ENCODE measurements around the gene TCHP. TPM values are rescaled to one million over a fixed set of nuclear protein-coding genes. Genes with fewer than 3 reads are reported as not detected.

The TCHP gene
- total RNA-seq, 1 donor from 2014 or later: 10.4 TPM

DNA sequence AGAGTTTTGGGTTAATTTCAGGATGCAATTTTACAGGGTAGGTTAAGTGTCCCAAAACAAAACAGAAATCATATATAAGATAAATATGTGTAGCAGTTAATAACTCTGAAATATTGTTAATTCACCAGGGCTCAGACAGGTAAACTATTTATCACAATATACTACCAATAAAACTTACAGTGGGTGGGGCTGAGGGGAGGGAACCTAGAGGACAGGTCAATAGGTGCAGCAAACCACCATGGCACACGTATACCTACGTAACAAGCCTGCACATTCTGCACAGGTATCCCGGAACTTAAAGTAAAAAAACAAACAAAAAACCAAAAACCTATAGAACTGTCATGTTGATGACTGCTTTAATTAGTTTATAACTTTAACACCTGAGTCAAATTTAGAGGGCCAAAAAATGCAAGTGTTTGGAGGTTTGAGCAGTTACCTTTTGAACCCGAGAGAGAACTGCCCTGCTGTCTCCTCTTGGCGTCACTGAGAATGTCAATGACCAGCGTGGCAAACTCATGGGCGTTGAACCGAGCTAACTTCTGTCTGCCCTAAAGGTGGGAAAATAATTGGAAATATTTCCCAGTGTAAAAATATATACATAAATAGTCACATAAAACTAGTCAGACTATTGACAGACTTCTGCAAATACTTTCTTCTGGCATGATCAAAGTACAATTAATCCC lies 59.5 kb downstream of the TCHP start:
- intact Hi-C loops (cut with micrococcal nuclease): no loop called here
- no peak for DNase-seq
- Histone ChIP-seq H3K4me1 (peaks cover 39% of the 10 kb centered on the region), H3K27ac (replicated peaks) (peak overlapping the region; percentile 30), H3K9me3 (replicated peaks) (no peaks in the 10 kb centered on the region), H3K27me3 (ENCODE audit: low read depth) (no peaks in the 10 kb centered on the region), H3K36me3 (peaks cover 95% of the 10 kb centered on the region), H3K4me3 (no peak overlapping the region)
- TF ChIP-seq, protein P1, sequence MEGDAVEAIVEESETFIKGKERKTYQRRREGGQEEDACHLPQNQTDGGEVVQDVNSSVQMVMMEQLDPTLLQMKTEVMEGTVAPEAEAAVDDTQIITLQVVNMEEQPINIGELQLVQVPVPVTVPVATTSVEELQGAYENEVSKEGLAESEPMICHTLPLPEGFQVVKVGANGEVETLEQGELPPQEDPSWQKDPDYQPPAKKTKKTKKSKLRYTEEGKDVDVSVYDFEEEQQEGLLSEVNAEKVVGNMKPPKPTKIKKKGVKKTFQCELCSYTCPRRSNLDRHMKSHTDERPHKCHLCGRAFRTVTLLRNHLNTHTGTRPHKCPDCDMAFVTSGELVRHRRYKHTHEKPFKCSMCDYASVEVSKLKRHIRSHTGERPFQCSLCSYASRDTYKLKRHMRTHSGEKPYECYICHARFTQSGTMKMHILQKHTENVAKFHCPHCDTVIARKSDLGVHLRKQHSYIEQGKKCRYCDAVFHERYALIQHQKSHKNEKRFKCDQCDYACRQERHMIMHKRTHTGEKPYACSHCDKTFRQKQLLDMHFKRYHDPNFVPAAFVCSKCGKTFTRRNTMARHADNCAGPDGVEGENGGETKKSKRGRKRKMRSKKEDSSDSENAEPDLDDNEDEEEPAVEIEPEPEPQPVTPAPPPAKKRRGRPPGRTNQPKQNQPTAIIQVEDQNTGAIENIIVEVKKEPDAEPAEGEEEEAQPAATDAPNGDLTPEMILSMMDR (IDR thresholded peaks at IDR 0.05; ENCODE audit: borderline replicate concordance): no peak

DNA sequence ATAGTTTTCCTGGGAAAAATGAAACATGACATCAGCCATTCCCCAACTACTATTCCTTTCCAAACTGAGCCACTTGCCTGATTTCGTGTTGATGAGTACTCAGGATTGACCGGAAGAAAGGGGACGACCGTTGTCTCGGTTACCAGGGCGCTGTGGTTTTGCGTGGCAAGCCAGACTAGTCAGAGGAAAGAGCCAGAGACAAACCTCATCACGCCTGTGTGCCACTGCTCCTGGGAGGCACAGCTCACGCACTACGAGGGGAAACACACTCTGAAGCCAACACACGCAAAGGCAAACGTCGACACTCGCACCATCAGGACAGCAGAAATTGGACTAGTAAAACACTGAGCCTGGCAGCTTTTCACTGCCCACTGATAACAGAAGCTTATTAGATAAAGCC lies 61.1 kb downstream of the TCHP start:
- peak overlapping the region; percentile 49 for H3K4me3 ChIP-seq
- peak; percentile 23 for DNase-seq
- intact Hi-C loops (cut with micrococcal nuclease): no loop called here
- peaks cover 89% of the 10 kb centered on the region for H3K36me3 ChIP-seq
- H3K9me3 ChIP-seq (replicated peaks): no peaks in the 10 kb centered on the region
- peaks cover 43% of the 10 kb centered on the region for H3K4me1 ChIP-seq
- no peaks in the 10 kb centered on the region for H3K27me3 ChIP-seq (ENCODE audit: low read depth)
- TF ChIP-seq, protein P1 (IDR thresholded peaks at IDR 0.05; ENCODE audit: borderline replicate concordance): no peak
- peak overlapping the region; percentile 73 for H3K27ac ChIP-seq (replicated peaks)

DNA sequence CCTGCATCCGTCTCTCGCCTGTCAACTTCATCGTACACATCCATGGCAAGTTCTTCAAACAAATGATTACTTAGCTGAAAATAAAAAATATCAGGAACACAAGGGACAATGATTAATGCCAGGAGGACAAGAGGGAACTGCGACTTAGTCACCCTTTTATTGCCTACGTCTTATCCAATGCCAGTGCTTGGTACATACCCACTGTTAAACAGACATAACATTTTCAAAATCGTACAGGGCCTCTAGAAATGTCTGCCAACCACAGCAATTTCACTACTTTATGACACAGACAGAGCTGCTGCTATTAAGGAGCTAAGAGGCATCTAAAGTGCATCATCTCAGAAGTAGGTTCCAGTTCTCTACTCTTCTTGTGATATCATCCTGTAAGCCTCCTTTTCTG lies 61.5 kb downstream of the TCHP start:
- intact Hi-C loops (cut with micrococcal nuclease): loop anchor here (2.0 kb wide), 1 partner anchor 27 kb away; no protein-coding TSS in a partner anchor
- Histone ChIP-seq H3K27ac (replicated peaks) (peak overlapping the region; percentile 73), H3K4me1 (peaks cover 43% of the 10 kb centered on the region), H3K9me3 (replicated peaks) (no peaks in the 10 kb centered on the region), H3K36me3 (peaks cover 89% of the 10 kb centered on the region), H3K27me3 (ENCODE audit: low read depth) (no peaks in the 10 kb centered on the region), H3K4me3 (peak overlapping the region; percentile 49)
- DNase-seq: no peak
- TF ChIP-seq, protein P1 (IDR thresholded peaks at IDR 0.05; ENCODE audit: borderline replicate concordance): no peak

DNA sequence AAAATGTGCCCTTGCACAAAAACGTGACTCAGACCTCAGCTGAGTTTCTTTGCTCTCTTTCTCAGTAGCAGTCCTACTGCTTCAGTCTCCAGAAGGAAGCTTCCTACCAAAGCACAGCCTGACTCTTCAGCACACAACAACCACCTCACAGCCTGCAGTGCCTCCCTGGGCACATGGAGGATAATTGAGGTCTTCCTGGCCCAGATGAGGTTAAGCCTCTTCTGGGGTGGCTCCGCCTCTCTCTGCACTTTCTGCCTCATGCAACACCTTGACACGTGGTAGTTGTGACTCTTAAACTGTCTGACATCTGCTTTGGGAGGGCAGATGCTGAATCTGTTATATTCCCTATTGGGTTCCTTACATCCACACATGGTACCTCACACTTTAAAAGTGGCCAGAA lies 62.3 kb downstream of the TCHP start:
- H3K27ac ChIP-seq (replicated peaks): peak overlapping the region; percentile 73
- peaks cover 89% of the 10 kb centered on the region for H3K36me3 ChIP-seq

DNA sequence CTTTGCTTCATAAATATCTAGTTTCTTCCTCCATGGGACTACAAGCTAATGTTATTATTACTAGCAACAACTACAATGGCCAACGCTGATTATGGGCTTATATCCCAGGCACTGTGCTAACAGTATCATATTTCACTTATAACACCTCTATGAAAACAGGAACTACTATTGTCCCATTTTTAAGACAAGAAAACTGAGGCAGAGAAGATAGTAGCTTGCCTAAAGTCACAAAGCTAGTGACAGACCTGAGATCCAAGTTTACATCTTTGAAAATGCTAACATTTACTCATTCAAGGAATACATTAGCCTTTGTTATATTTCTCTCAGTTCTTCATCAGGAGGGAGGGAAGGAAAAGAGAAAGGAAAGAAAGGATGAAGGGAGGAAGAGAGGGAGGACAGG lies 63.3 kb downstream of the TCHP start:
- Histone ChIP-seq H3K4me3 (no peak overlapping the region), H3K36me3 (peaks cover 89% of the 10 kb centered on the region), H3K9me3 (replicated peaks) (no peaks in the 10 kb centered on the region), H3K4me1 (peaks cover 43% of the 10 kb centered on the region), H3K27ac (replicated peaks) (peak overlapping the region; percentile 73), H3K27me3 (ENCODE audit: low read depth) (no peaks in the 10 kb centered on the region)
- TF ChIP-seq, protein P1 (IDR thresholded peaks at IDR 0.05; ENCODE audit: borderline replicate concordance): no peak
- intact Hi-C loops (cut with micrococcal nuclease): loop anchor here (2.0 kb wide), 1 partner anchor 29 kb away; no protein-coding TSS in a partner anchor
- DNase-seq: no peak

More for the DNA sequence above, 62.3 kb downstream of the TCHP start:
- intact Hi-C loops (cut with micrococcal nuclease): loop anchor here (2.0 kb wide), 1 partner anchor 28 kb away; no protein-coding TSS in a partner anchor
- DNase-seq: no peak
- Histone ChIP-seq H3K27me3 (ENCODE audit: low read depth) (no peaks in the 10 kb centered on the region), H3K4me3 (no peak overlapping the region), H3K9me3 (replicated peaks) (no peaks in the 10 kb centered on the region), H3K4me1 (peaks cover 43% of the 10 kb centered on the region)
- TF ChIP-seq, protein P1 (IDR thresholded peaks at IDR 0.05; ENCODE audit: borderline replicate concordance): no peak

All from left ventricle myocardium inferior (tissue), 1 donor.